Stimulated activated CD4-positive, alpha-beta T cell treated with anti-CD3 and anti-CD28 coated beads, Interleukin-4, amount 100 ng/mL, for 48 hours (primary cell): ENCODE results near the gene PHTF2.
"Not testable (repeated sequence)": the region's sequence is repeated elsewhere in the genome, so short reads cannot be mapped to it uniquely, and the experiment has no call there.

Experiments
- DNase-seq, 2 donors: peaks; one replicate each; pipeline ENCODE4 v3.0.0-alpha.2; 2020; ENCODE audit warnings: low read depth in 2 of 2

PHTF2 gene

GRCh38 chr7:77989981-77990566 is 191.5 kb downstream of the PHTF2 start:
- peak in 1 of 2 donors; percentile 18 for DNase-seq

GRCh38 chr7:77991656-77992055 is 193.1 kb downstream of the PHTF2 start:
- DNase-seq = no peak

GRCh38 chr7:77993838-77994237 is 195.3 kb downstream of the PHTF2 start:
- DNase-seq = no peak

- DNase-seq = no peak
These were observed 197.1 kb downstream of the PHTF2 start for GRCh38 chr7:77995717-77996116.

GRCh38 chr7:77999168-77999567 is 200.6 kb downstream of the PHTF2 start:
- DNase-seq = not testable (repeated sequence)

GRCh38 chr7:78002021-78002420 is 203.4 kb downstream of the PHTF2 start:
- DNase-seq = no peak

- DNase-seq = no peak
These were observed 204.1 kb downstream of the PHTF2 start for GRCh38 chr7:78002715-78003114.

GRCh38 chr7:78006063-78006755 is 207.6 kb downstream of the PHTF2 start:
- no peak for DNase-seq
